Heart left ventricle (tissue), 16 donors: ENCODE data around the gene NOP9. TPM values are rescaled to one million over a fixed set of nuclear protein-coding genes. Genes with fewer than 3 reads are reported as not detected.

Source experiments
- ATAC-seq, 4 donors: fragments of 200-7000 bp; cut with Tn5 transposase; one replicate each; pipeline ENCODE4 v1.9.1; 2020 to 2022; ENCODE audit warnings: moderate library complexity in 4 of 4, mild to moderate bottlenecking in 3 of 4, moderate number of reproducible peaks in 1 of 4
- DNase-seq, 5 donors: peaks; one replicate each; pipeline ENCODE4 v3.0.0-alpha.2; 2020
- H3K27ac ChIP-seq, 12 donors: fragments of 200-600 bp; sonication (generic) in 4 of 12; one replicate each; pipeline versions ENCODE4 v1.5.0 to v1.8.0; 2016 to 2022; ENCODE audit warnings: mild to moderate bottlenecking in 2 of 12
- H3K27me3 ChIP-seq, 9 donors: fragments of 200-600 bp; sonication (generic) in 2 of 9; one replicate each; pipeline versions ENCODE4 v1.5.1 to v1.8.0; 2016 to 2022; ENCODE audit warnings: mild to moderate bottlenecking in 3 of 9
- H3K36me3 ChIP-seq, 9 donors: fragments of 200-600 bp; sonication (generic) in 2 of 9; one replicate each; pipeline versions ENCODE4 v1.5.0 to v1.8.0; 2018 to 2022; ENCODE audit warnings: mild to moderate bottlenecking in 2 of 9
- H3K4me1 ChIP-seq, 12 donors: fragments of 200-600 bp; sonication (generic) in 4 of 12; one replicate each; pipeline versions ENCODE4 v1.5.0 to v1.8.0; 2016 to 2022; ENCODE audit warnings: mild to moderate bottlenecking in 3 of 12
- H3K4me3 ChIP-seq, 12 donors: fragments of 200-600 bp; sonication (generic) in 4 of 12; one replicate each; pipeline versions ENCODE4 v1.5.0 to v1.8.0; 2017 to 2022; ENCODE audit warnings: mild to moderate bottlenecking in 9 of 12, moderate library complexity in 4 of 12
- H3K9me3 ChIP-seq, 12 donors: fragments of 200-600 bp; sonication (generic) in 4 of 12; one replicate each; pipeline versions ENCODE4 v1.5.0 to v1.8.0; 2016 to 2022; ENCODE audit warnings: mild to moderate bottlenecking in 1 of 12
- POLR2A ChIP-seq, 2 donors: fragments of 450-650 bp; IDR thresholded peaks; one replicate each; pipeline ENCODE4 v1.6.1; 2017; ENCODE audit warnings: antibody characterized with exemption in 2 of 2, mild to moderate bottlenecking in 2 of 2, moderate library complexity in 2 of 2
- WGBS, 4 donors: extraction: QIAGEN DNeasy Blood & Tissue Kit in 2 of 4; methylation state at CpG; one replicate each; pipeline versions ENCODE4 v1.1.5 to v1.1.7; 2013 to 2018; 5-methylcytosine and 5-hydroxymethylcytosine counted together
- intact Hi-C, 10 donors: fragments of 100-400 bp; cut with DNase I; formaldehyde crosslinking; loops; one replicate each; pipeline versions ENCODE4 v1.11.1 to v1.14.2; 2022
- polyA plus RNA-seq, 2 donors: library from polyadenylated mRNA; stranded (reverse); fragments of 200-250 nt; gene quantifications; one replicate each; pipeline ENCODE4 v1.2.3, GENCODE V29; 2013
- total RNA-seq, 9 donors: library from RNA; depleted of rRNA in 2 of 9; stranded (reverse); fragments of >200 nt in 2 of 9; fragmentation: NEBNext Ultra II Directional in 3 of 9; extraction: Animal tissue kit (Norgen Biotek cat#: 25700) in 3 of 9; gene quantifications; one replicate each; pipeline versions ENCODE4 v1.1.0 to v1.2.4, GENCODE V29; 2016 to 2023
- TF ChIP-seq, protein P1 (sequence below), 12 donors: fragments of 200-600 bp; sonication (generic) in 4 of 12; IDR thresholded peaks; one replicate each; pipeline versions ENCODE4 v1.5.0 to v1.8.0; 2018 to 2022; ENCODE audit warnings: antibody characterized with exemption in 12 of 12, mild to moderate bottlenecking in 5 of 12
- donor health status: ischemic (EF 13 %, LVEDD 7.1; RV severe dilation, severe dysfunction).
- donor health status: healthy with polysubstance abuse.
- donor health status: DM: no; HTN: yes; CAD: no.
- donor health status: DM: no; HTN: no; CAD: no.
- donor health status: ischemic (EF 25% LVEDD 6.9; RV normal size, moderate dysfunction).
- donor health status: ischemic (EF 25% LVEDD 5.7; RV mildly dilated, moderate dysfunction).
- donor health status: healthy.
- donor health status: DM: yes; HTN: yes; CAD: no.
- donor health status: ischemic (EF 35%, LVEDD 5.7; RV mildly dilated, moderate dysfunction).
- donor health status: nonischemic (EF 11% LVEDD 7.7; RV severe dilation, severe dysfunction).
- donor health status: DM: yes; HTN: yes; CAD: no.
- donor health status: PGD.
- donor health status: ischemic (EF 29% LVEDD 5.4; RV normal size, mild dysfunction).
- donor health status: nonischemic (EF 23%, LVEDD 6.1; RV moderate dilation, normal function).

Gene NOP9
- total and polyA plus RNA-seq, 11 donors = 13.5 to 34.0 (median 27.8) TPM

GRCh38 chr14:24330973-24331674, 31.5 kb downstream of the NOP9 start:
- ATAC-seq (no peak), DNase-seq (peak in 1 of 5 donors; percentile 12)
- WGBS, 4 donors = 90 to 92% (median 91%) methylated on average over 6 to 10 of the region's 10 CpGs
- TF ChIP-seq, protein P1, sequence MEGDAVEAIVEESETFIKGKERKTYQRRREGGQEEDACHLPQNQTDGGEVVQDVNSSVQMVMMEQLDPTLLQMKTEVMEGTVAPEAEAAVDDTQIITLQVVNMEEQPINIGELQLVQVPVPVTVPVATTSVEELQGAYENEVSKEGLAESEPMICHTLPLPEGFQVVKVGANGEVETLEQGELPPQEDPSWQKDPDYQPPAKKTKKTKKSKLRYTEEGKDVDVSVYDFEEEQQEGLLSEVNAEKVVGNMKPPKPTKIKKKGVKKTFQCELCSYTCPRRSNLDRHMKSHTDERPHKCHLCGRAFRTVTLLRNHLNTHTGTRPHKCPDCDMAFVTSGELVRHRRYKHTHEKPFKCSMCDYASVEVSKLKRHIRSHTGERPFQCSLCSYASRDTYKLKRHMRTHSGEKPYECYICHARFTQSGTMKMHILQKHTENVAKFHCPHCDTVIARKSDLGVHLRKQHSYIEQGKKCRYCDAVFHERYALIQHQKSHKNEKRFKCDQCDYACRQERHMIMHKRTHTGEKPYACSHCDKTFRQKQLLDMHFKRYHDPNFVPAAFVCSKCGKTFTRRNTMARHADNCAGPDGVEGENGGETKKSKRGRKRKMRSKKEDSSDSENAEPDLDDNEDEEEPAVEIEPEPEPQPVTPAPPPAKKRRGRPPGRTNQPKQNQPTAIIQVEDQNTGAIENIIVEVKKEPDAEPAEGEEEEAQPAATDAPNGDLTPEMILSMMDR (IDR thresholded peaks at IDR 0.05) = no peak
- no peak for TF ChIP-seq POLR2A (IDR thresholded peaks at IDR 0.05)
- Histone ChIP-seq H3K9me3 (no peaks in the 10 kb centered on the region), H3K36me3 (peaks cover 0 to 18% (median 5%) of the 10 kb centered on the region in 9 donors), H3K4me3 (no peak overlapping the region), H3K27me3 (peaks cover 0 to 36% (median 14%) of the 10 kb centered on the region in 9 donors), H3K27ac (no peak overlapping the region), H3K4me1 (peaks cover 6 to 96% (median 35%) of the 10 kb centered on the region in 12 donors)
- intact Hi-C loops = loop anchor here in 4 of 10 donors (5.0 kb wide), 3 partner anchors 81 to 106 kb away; no protein-coding TSS in a partner anchor

- Histone ChIP-seq H3K36me3 (peaks cover 0 to 18% (median 5%) of the 10 kb centered on the region in 9 donors), H3K27me3 (peaks cover 0 to 37% (median 14%) of the 10 kb centered on the region in 9 donors), H3K4me1 (peaks cover 6 to 100% (median 36%) of the 10 kb centered on the region in 12 donors), H3K4me3 (peak overlapping the region in 3 of 12 donors; percentile 63 to 78 (median 74)), H3K9me3 (no peaks in the 10 kb centered on the region), H3K27ac (no peak overlapping the region)
- intact Hi-C loops = loop anchor here in 9 of 10 donors (2.0 to 5.0 kb wide), 6 partner anchors 35 to 106 kb away; no protein-coding TSS in a partner anchor
- TF ChIP-seq, protein P1 (IDR thresholded peaks at IDR 0.05) = no peak
- no peak for TF ChIP-seq POLR2A (IDR thresholded peaks at IDR 0.05)
- peak in 1 of 5 donors; percentile 30 for DNase-seq
- 61 to 71% (median 65%) methylated on average over 22 to 26 of the region's 26 CpGs for WGBS, 4 donors
- no peak for ATAC-seq
These were observed 32.1 kb downstream of the NOP9 start for GRCh38 chr14:24331731-24332267.

DNA sequence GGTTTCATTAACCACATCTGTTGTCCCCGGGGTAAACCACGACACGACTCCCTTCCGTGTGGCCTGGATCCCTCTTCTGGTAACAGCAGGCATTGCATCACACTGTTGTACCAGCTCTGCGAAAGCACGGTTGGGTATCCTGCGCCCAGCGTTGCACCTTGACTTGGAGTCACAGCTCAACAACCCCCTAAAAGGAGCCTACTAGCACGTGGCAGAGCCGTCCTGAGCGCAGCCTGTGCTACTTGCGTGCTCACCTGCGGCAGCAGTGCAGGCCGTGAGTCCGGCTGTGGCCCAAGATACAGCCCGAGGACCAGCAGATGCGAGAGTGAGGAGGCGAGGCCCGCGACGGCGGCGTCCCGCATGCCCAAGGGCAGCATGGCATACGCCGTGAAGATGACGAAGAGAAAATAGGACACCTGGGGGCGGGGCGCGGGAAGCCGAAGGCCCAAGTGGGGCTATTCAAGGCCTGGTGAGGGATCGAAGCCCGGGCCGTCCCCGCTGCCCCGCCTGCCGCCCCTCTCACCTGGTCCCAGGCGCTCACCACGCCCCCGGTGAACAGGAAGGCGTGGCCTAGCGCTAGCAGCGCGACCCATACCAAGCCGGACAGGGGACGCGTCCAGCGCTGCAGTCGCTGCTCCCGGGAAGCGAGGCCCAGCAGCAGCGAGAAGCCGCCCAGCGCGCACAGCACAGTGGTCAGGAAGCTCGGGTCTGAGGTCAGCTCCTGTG, 32.8 kb downstream of the NOP9 start:
- Histone ChIP-seq H3K27ac (peak overlapping the region in 2 of 12 donors; percentile 87 to 96), H3K4me3 (peak overlapping the region in 10 of 12 donors; percentile 3 to 93 (median 74)), H3K36me3 (peaks cover 0 to 19% (median 5%) of the 10 kb centered on the region in 9 donors), H3K4me1 (peaks cover 6 to 95% (median 36%) of the 10 kb centered on the region in 12 donors), H3K9me3 (no peaks in the 10 kb centered on the region), H3K27me3 (peaks cover 0 to 37% (median 14%) of the 10 kb centered on the region in 9 donors)
- ATAC-seq = peak; percentile 9 to 60 (median 52)
- TF ChIP-seq, protein P1 (IDR thresholded peaks at IDR 0.05) = peak; percentile 48 to 76 (median 65)
- no peak for TF ChIP-seq POLR2A (IDR thresholded peaks at IDR 0.05)
- intact Hi-C loops = loop anchor here in 9 of 10 donors (2.0 to 5.0 kb wide), 6 partner anchors 34 to 105 kb away; no protein-coding TSS in a partner anchor
- peak in 4 of 5 donors; percentile 64 to 71 (median 68) for DNase-seq
- 19 to 38% (median 30%) methylated on average over 53 to 56 of the region's 56 CpGs for WGBS, 4 donors
